Forelimb muscle (tissue), 1 donor: ENCODE measurements around the gene AK9. TPM values are rescaled to one million over a fixed set of nuclear protein-coding genes. Genes with fewer than 3 reads are reported as not detected.

Source experiments
- DNase-seq: peaks from one replicate; pipeline ENCODE4 v3.0.0-alpha.2; 2013; ENCODE audit warnings: low read depth
- polyA plus RNA-seq: library from polyadenylated mRNA; unstranded; fragments of 120-200 nt; gene quantifications from one replicate; pipeline ENCODE4 v1.2.1, GENCODE V29; 2013; ENCODE audit not compliant: insufficient read length

The AK9 gene
- polyA plus RNA-seq, 1 donor, result 6.5 TPM

GRCh38 chr6:109458774-109459531 lies 232.0 kb downstream of the AK9 start:
- no peak for DNase-seq

GRCh38 chr6:109457562-109457996 lies 233.4 kb downstream of the AK9 start:
- no peak for DNase-seq

- DNase-seq, result no peak
These were observed 234.1 kb downstream of the AK9 start for GRCh38 chr6:109456710-109457561.

- no peak for DNase-seq
These were observed 234.9 kb downstream of the AK9 start for GRCh38 chr6:109456111-109456583.

GRCh38 chr6:109455437-109456110 lies 235.4 kb downstream of the AK9 start, which contains the start of gene MICAL1:
MICAL1 (minus strand) TSS chr6:109455772; CDS start chr6:109454196, 1,576 bp downstream.
- DNase-seq, result no peak

- DNase-seq, result no peak
These were observed 236.2 kb downstream of the AK9 start for GRCh38 chr6:109454496-109455436.

- DNase-seq, result no peak
These were observed 237.2 kb downstream of the AK9 start for GRCh38 chr6:109453594-109454495.

GRCh38 chr6:109453156-109453555 lies 237.8 kb downstream of the AK9 start:
- DNase-seq, result no peak

GRCh38 chr6:109452181-109452580 lies 238.8 kb downstream of the AK9 start:
- no peak for DNase-seq

- no peak for DNase-seq
These were observed 239.6 kb downstream of the AK9 start for GRCh38 chr6:109451376-109451775.

- DNase-seq, result no peak
These were observed 240.2 kb downstream of the AK9 start for GRCh38 chr6:109450801-109451200.

GRCh38 chr6:109449795-109450673 lies 241.0 kb downstream of the AK9 start:
- DNase-seq, result no peak

GRCh38 chr6:109449064-109449794 lies 241.8 kb downstream of the AK9 start:
- no peak for DNase-seq

- DNase-seq, result no peak
These were observed 242.4 kb downstream of the AK9 start for GRCh38 chr6:109448615-109449014.

GRCh38 chr6:109447878-109448555 lies 243.0 kb downstream of the AK9 start:
- no peak for DNase-seq

GRCh38 chr6:109447087-109447486 lies 243.9 kb downstream of the AK9 start:
- no peak for DNase-seq

GRCh38 chr6:109446541-109446940 lies 244.5 kb downstream of the AK9 start:
- no peak for DNase-seq

GRCh38 chr6:109446072-109446471 lies 244.9 kb downstream of the AK9 start:
- DNase-seq, result no peak
